Measurements from ENCODE around the gene PRSS27.
"Not testable (repeated sequence)": the region's sequence is repeated elsewhere in the genome, so short reads cannot be mapped to it uniquely, and the experiment has no call there.

Gene PRSS27

GRCh38 chr16:2721634-2722173 lies 1.7 kb upstream of the PRSS27 start:
- not testable (repeated sequence) for DNase-seq

GRCh38 chr16:2720719-2721633 lies 952 bp upstream of the PRSS27 start:
- DNase-seq = peak; percentile 83

GRCh38 chr16:2719328-2720063 lies 528 bp downstream of the PRSS27 start:
- DNase-seq = no peak

- no peak for DNase-seq
Observed at GRCh38 chr16:2717383-2718263, 2.4 kb downstream of the PRSS27 start.

- DNase-seq = no peak
Observed at GRCh38 chr16:2716948-2717347, 3.1 kb downstream of the PRSS27 start.

GRCh38 chr16:2715966-2716885 lies 3.8 kb downstream of the PRSS27 start:
- DNase-seq = no peak

DNA sequence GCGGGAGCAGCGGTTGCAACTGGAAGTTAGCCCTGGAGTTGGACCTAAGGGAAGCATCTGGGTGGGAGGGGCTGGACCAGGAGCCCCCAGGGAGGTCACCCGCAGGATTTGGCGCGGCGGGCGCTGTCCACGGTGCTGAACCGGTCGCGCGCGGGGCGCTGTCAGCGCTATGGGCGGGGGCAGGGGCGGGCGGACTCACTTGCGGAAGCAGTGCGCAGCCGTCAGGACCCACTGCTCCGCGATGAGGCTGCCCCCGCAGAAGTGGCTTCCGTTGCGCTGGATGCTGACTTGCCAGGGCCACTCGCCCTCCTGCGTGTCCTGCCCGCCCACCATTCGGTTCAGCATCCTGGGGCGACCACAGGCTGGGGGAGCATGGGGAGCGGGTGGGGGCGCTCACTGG lies 4.5 kb downstream of the PRSS27 start:
- peak; percentile 76 for DNase-seq

DNA sequence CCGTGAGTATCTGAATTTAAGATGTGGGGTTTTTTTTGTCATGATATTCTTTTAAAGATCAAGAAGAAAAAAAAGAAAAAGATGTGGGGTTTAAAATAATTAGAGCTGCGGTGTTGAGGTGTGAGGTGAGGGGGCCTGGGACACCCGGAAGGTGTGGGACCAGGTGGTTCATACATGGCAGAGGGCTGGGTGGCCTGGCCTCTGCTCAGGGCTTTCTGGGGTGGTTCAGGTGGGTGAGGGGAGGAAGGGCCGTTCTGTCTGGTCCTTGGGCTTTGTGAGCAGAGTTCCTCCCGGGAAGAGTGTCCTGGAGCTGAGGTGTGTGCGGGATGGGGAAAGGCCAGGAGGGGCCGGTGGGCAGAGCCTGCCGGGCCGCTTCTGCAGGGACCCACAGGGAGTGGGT lies 5.0 kb downstream of the PRSS27 start:
- no peak for DNase-seq

- no peak for DNase-seq
Observed at GRCh38 chr16:2713985-2714774, 5.8 kb downstream of the PRSS27 start.

DNA sequence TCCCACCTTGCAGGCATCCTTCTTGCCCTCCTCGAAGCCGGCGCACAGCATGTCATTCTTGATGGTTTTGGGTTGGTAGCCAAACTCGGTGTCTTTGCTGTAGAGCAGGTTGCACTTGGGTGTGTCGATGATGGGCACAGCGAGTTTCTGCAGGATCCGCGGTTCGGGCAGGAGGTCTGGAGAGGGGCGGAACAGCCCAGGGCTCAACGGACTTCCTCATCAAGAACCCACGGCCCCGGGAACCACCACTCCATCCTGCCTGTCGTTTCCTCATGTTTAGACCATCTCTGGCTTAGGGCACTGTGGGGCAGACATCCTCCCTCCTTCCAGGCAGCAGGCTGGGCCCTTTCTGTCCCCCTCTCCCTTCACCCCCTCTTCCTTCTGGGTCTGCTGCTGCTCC lies 6.5 kb downstream of the PRSS27 start:
- no peak for DNase-seq

GRCh38 chr16:2712546-2712945 lies 7.5 kb downstream of the PRSS27 start:
- DNase-seq = no peak

DNA sequence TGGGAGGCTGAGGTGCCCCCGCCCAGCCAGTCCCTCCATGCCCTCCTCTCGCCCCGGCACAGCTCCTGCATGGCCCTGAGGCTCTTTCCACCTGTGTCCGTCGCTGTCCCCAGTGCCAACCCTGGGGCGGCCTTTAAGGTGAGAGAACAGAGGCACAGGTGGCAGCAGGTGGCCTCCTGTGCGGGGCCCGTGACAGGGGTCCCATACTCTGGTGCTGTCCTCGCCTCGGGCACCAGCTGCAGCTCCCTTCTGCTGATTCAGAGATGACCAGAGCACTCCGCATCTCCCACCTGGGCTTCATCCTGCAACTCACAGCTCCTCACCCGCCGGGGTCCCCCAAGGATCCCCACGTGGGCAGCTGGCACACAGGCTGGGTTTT lies 8.0 kb downstream of the PRSS27 start:
- DNase-seq = no peak

GRCh38 chr16:2711370-2712062 lies 8.5 kb downstream of the PRSS27 start:
- no peak for DNase-seq

GRCh38 chr16:2710711-2711231 lies 9.3 kb downstream of the PRSS27 start:
- DNase-seq = no peak

- DNase-seq = no peak
Observed at GRCh38 chr16:2710021-2710710, 9.9 kb downstream of the PRSS27 start.

DNA sequence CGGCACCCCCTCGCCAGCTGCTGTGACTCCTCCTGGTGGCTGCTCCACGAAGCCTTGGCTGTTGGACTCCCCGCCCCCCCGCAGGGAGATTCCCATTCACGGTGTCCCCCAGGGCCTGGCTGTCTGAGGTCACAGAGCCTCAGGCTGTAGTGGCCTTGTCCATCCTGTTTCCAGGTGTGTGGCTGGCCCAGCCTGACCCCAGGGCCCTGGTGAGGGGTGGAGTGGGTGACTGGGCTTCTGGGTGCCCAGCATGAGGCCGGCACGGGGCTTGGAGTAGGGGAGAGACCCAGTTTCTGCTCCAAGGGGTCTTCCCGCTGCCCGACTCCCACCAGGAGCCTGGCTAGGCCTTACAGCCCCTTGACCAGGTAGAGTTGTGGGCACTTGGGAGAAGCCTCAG lies 10.4 kb downstream of the PRSS27 start:
- no peak for DNase-seq

DNA sequence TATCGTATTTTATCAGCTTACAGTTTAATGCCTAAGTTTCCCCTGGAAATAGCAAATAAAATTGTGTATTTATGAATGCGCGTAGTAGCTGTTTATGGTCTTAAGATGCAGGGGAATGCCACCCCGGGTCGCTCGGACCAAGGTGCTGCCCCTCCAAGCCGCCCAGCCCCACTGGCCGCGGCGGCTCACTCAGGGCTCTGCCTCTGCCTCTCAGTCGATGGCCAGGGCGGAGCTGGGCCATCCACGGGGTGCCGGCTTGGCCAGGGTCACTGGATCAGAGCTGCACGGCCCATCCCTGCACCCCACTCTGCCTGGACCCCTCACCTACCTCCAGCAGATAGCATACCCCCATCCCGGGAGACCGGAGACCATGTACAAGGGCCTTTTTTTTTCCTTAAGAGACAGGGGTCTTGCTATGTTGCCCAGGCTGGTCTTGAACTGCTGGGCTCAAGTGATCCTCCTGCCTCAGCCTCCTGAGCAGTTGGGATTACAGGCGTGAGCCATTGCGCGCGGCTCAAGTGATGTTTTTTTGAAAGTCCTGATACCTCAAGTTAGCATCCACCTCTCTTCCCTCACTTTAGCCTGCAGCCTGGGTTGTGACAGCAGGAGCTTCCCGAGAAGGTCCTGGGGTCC lies 11.0 kb downstream of the PRSS27 start:
- no peak for DNase-seq

DNA sequence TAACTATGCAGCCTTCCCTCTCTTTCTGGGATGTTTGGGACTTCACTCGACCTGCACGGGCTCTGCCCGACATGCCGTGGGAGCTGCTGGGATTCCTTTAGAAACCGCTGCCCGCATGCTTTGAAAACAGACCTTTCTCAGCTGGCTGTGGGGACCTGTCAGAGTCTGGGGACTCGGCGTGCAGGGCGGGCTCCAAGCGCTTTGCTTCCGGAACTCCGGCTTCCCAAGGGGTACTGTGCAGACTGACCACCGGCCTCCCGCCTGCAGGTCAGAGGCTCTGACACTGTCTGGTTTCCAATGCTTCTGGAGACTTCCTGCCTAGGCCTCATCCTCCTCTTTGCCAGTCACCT lies 11.8 kb downstream of the PRSS27 start:
- no peak for DNase-seq
